Measurements from ENCODE around the gene DYNLT5. TPM values are rescaled to one million over a fixed set of nuclear protein-coding genes. Genes with fewer than 3 reads are reported as not detected.

Gene DYNLT5
- total RNA-seq, 1 experiment from 2014 or later: not detected

DNA sequence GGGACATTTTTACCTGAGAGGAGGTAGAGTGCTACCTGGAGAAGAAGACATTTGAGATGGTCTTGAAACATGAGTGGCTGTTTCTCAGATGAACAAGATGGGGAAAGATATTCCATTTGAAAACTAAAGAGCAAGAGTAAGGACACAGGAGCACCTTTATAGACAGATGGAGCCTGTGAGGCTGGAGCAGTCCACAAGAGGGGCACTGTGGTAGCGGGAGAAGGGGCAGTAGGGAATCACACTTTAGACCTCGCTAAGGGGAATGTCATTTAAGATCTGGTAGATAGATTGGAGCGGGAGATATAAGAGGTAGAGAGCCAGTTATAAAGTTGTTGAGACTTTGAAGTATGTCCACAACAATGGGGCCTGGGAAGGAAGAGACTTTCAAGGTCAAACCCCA is 23.4 kb downstream of the DYNLT5 start:
- Histone ChIP-seq H3K9me2 (replicated peaks; ENCODE audit: low read length) (no peaks in the 10 kb centered on the region), H3K4me1 (ENCODE audit: insufficient read depth, low read length) (no peaks in the 10 kb centered on the region), H3F3A (ENCODE audit: low read length, unreplicated experiment) (no peaks in the 10 kb centered on the region), H3K36me3 (ENCODE audit: low read depth, low read length) (no peaks in the 10 kb centered on the region), H3K9ac (ENCODE audit: low read length) (no peak overlapping the region), H2AFZ (ENCODE audit: low read length) (no peak overlapping the region), H3K27me3 (ENCODE audit: low read length) (peaks cover 45% of the 10 kb centered on the region), H3K4me2 (ENCODE audit: low read length) (no peak overlapping the region), H3K27ac (ENCODE audit: low read length) (no peak overlapping the region), H4K20me1 (ENCODE audit: low read length) (no peaks in the 10 kb centered on the region), H3K4me3 (ENCODE audit: low read length) (no peak overlapping the region), H3K79me2 (ENCODE audit: low read length) (no peaks in the 10 kb centered on the region), H3K9me3 (ENCODE audit: low read length) (no peaks in the 10 kb centered on the region)
- no peak for ATAC-seq
- BruUV-seq (replicated peaks): no TSS peak
- CTCF ChIA-PET: no interaction called here
- DNase-seq: no peak
- intact Hi-C loops (cut with micrococcal nuclease): no loop called here
- TF ChIP-seq, protein P1, sequence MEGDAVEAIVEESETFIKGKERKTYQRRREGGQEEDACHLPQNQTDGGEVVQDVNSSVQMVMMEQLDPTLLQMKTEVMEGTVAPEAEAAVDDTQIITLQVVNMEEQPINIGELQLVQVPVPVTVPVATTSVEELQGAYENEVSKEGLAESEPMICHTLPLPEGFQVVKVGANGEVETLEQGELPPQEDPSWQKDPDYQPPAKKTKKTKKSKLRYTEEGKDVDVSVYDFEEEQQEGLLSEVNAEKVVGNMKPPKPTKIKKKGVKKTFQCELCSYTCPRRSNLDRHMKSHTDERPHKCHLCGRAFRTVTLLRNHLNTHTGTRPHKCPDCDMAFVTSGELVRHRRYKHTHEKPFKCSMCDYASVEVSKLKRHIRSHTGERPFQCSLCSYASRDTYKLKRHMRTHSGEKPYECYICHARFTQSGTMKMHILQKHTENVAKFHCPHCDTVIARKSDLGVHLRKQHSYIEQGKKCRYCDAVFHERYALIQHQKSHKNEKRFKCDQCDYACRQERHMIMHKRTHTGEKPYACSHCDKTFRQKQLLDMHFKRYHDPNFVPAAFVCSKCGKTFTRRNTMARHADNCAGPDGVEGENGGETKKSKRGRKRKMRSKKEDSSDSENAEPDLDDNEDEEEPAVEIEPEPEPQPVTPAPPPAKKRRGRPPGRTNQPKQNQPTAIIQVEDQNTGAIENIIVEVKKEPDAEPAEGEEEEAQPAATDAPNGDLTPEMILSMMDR (conservative IDR thresholded peaks at IDR 0.05; ENCODE audit: low read depth, low read length): no peak
- TF ChIP-seq EZH2phosphoT487 (IDR thresholded peaks at IDR 0.05; ENCODE audit: borderline replicate concordance, low read length) (no peak), EZH2 (IDR thresholded peaks at IDR 0.05; ENCODE audit: low read length, unreplicated experiment) (no peak)
- POLR2A ChIA-PET (ENCODE audit: unreplicated experiment): no interaction called here

DNA sequence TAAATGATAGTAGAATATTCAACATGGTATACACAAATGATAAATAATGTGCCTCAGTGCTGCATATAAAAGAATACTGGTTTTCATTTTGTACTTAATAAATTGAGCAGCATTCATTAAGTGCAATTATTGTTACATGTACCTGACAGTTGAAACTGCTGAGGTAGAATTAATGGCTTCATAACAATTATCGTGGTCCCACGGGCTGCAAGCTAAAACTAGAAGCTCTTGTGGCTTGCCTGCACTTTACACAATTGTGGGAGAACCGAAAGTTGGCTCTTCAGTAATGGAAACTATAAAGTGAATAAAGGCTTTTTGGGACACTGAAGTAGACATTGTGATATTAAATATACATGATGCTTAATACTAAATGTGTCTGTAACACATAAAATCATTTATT is 25.6 kb downstream of the DYNLT5 start:
- ATAC-seq (no peak), DNase-seq (no peak)
- Histone ChIP-seq H3K36me3 (ENCODE audit: low read depth, low read length) (no peaks in the 10 kb centered on the region), H3K27me3 (ENCODE audit: low read length) (peaks cover 45% of the 10 kb centered on the region), H3K9me3 (ENCODE audit: low read length) (no peaks in the 10 kb centered on the region), H3K79me2 (ENCODE audit: low read length) (no peaks in the 10 kb centered on the region), H3K4me1 (ENCODE audit: insufficient read depth, low read length) (no peaks in the 10 kb centered on the region), H3K4me2 (ENCODE audit: low read length) (no peak overlapping the region), H3K9ac (ENCODE audit: low read length) (no peak overlapping the region), H3K4me3 (ENCODE audit: low read length) (no peak overlapping the region), H4K20me1 (ENCODE audit: low read length) (no peaks in the 10 kb centered on the region), H2AFZ (ENCODE audit: low read length) (no peak overlapping the region), H3K27ac (ENCODE audit: low read length) (no peak overlapping the region), H3F3A (ENCODE audit: low read length, unreplicated experiment) (no peaks in the 10 kb centered on the region), H3K9me2 (replicated peaks; ENCODE audit: low read length) (no peaks in the 10 kb centered on the region)
- no TSS peak for BruUV-seq (replicated peaks)
- TF ChIP-seq, protein P1 (conservative IDR thresholded peaks at IDR 0.05; ENCODE audit: low read depth, low read length): no peak
- TF ChIP-seq EZH2phosphoT487 (IDR thresholded peaks at IDR 0.05; ENCODE audit: borderline replicate concordance, low read length) (no peak), EZH2 (IDR thresholded peaks at IDR 0.05; ENCODE audit: low read length, unreplicated experiment) (no peak)
- ChIA-PET POLR2A (ENCODE audit: unreplicated experiment) (no interaction called here), CTCF (no interaction called here)
- intact Hi-C loops (cut with micrococcal nuclease): no loop called here

- H3K27ac ChIP-seq (ENCODE audit: low read length): no peak overlapping the region
- CTCF ChIA-PET: no interaction called here
Observed at GRCh38 chr1:66778266-66778665, 26.0 kb downstream of the DYNLT5 start.

More at GRCh38 chr1:66778266-66778665, 26.0 kb downstream of the DYNLT5 start:
- Histone ChIP-seq H3K27me3 (ENCODE audit: low read length) (peaks cover 45% of the 10 kb centered on the region), H3K4me3 (ENCODE audit: low read length) (no peak overlapping the region), H3K9ac (ENCODE audit: low read length) (no peak overlapping the region), H3F3A (ENCODE audit: low read length, unreplicated experiment) (no peaks in the 10 kb centered on the region), H3K36me3 (ENCODE audit: low read depth, low read length) (no peaks in the 10 kb centered on the region), H2AFZ (ENCODE audit: low read length) (no peak overlapping the region), H3K4me1 (ENCODE audit: insufficient read depth, low read length) (no peaks in the 10 kb centered on the region), H3K4me2 (ENCODE audit: low read length) (no peak overlapping the region), H4K20me1 (ENCODE audit: low read length) (no peaks in the 10 kb centered on the region), H3K79me2 (ENCODE audit: low read length) (no peaks in the 10 kb centered on the region), H3K9me2 (replicated peaks; ENCODE audit: low read length) (no peaks in the 10 kb centered on the region), H3K9me3 (ENCODE audit: low read length) (no peaks in the 10 kb centered on the region)
- ATAC-seq (no peak), DNase-seq (no peak)
- intact Hi-C loops (cut with micrococcal nuclease): no loop called here
- TF ChIP-seq EZH2 (IDR thresholded peaks at IDR 0.05; ENCODE audit: low read length, unreplicated experiment) (no peak), EZH2phosphoT487 (IDR thresholded peaks at IDR 0.05; ENCODE audit: borderline replicate concordance, low read length) (no peak)
- TF ChIP-seq, protein P1 (conservative IDR thresholded peaks at IDR 0.05; ENCODE audit: low read depth, low read length): no peak
- POLR2A ChIA-PET (ENCODE audit: unreplicated experiment): no interaction called here
- BruUV-seq (replicated peaks): no TSS peak
